NCI-H187 (cell line): ENCODE data around the gene NTRK1.

Experiments
- DNase-seq, 2 experiments: peaks; one replicate each; lab custom pipeline; 2025; lab: John Stamatoyannopoulos, UW

The NTRK1 gene

DNA sequence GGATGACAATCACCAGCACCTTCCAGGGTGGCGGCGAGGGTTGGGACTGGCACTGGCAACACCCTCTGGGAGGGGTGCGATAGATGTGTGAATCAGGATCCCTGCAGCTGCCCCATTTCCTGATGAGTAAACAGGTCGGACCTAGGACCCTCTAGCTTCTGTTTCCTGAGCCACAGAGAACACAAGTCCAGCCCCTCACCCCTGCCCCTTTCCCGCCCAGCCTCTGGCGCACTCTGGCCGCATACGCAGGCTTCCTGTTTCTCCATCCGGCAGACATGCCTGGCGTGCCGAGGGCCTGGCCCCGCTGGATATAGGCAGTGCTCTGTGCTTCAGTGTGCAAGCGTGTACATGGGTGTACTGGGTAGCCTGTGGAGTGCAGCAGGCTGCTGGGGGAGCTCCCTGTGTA is 37.5 kb downstream of the NTRK1 start:
- DNase-seq: no peak

DNA sequence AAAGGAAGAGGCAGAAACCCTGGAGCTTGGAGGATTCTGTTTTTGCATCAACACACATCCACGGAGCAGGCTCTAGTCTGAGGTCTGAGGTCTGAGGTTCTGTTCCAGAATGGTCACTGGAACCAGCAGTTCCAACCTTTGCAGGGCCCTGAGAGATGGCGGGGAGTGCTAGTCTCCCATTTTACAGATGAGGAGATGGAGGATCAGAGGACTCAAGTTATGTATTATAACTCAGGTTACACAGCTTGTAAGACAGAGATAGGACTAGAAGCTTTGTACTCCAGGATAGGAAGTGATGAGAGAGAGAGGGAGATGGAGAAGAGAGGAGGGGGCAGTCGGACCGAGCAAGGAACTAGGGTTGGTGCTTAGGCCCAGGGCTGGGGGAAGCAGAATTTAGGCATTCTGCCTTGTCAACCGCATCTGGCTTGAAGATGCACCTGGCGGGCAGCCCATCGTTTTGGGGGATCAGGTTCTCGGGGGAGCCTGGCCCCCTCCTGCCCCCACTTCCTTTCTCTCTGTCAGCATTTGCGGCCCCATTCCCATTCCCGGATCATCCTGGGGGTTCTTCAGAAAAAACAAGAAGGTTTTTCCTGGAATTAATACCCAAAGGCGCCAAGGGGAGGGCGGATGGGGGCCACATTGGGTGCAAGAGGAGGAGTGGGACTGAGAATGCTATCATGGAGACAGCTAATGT is 38.5 kb downstream of the NTRK1 start:
- no peak for DNase-seq

- no peak for DNase-seq
These were observed 39.5 kb downstream of the NTRK1 start for GRCh38 chr1:156899956-156900718.

GRCh38 chr1:156900896-156901589 is 40.4 kb downstream of the NTRK1 start:
- no peak for DNase-seq

DNA sequence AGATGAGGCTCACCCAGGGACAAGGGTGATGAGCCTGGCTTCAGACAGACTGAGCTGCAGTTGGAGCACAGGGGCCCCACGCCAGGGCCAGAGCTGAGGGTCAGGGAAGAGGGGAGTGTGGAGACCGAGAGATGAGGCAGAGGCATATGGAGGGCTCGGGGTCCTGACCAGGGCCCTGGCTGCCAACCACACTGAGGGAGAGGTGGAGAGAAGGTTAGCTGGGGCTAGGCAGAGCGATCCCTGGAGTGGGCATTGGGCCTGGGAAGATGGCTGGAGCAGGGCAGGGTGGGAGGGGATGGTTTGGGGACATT is 40.9 kb downstream of the NTRK1 start:
- DNase-seq: no peak

- no peak for DNase-seq
These were observed 41.6 kb downstream of the NTRK1 start for GRCh38 chr1:156901966-156902915.

GRCh38 chr1:156903328-156904091 is 42.8 kb downstream of the NTRK1 start:
- DNase-seq: no peak

GRCh38 chr1:156904187-156904959 is 43.7 kb downstream of the NTRK1 start:
- DNase-seq: no peak

DNA sequence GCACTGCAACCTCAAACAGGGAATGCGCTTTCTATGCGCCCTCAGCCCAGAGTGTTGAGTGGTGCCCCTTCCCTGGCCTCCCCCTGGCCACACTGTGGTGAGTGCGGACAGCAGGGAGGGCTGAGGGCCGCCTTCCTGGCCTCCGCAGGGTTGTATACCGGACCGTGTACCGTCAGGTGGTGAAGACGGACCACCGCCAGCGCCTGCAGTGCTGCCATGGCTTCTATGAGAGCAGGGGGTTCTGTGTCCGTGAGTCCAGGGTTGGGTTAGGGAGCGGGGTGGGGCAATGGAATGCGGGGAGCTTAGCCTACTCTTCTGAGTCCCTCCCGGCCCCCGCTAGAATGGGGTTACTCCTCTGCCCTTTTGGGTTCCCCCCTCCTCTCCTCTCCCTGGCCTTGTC is 44.5 kb downstream of the NTRK1 start:
- no peak for DNase-seq

GRCh38 chr1:156905651-156906050 is 45.0 kb downstream of the NTRK1 start:
- DNase-seq: no peak

- DNase-seq: no peak
These were observed 45.7 kb downstream of the NTRK1 start for GRCh38 chr1:156906206-156906906.

DNA sequence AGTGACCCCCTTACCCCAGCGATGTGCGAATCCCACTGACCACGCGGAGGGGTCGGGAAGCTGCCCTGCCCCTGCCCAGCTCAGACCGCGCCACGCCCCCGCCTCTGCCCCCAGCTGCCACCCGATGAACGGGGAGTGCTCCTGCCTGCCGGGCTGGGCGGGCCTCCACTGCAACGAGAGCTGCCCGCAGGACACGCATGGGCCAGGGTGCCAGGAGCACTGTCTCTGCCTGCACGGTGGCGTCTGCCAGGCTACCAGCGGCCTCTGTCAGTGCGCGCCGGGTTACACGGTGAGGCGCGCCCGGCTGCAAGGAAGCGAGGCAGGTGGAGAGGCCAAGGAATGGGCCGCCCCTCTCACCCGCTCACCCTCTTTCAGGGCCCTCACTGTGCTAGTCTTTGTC is 47.9 kb downstream of the NTRK1 start:
- no peak for DNase-seq

- DNase-seq: no peak
These were observed 48.3 kb downstream of the NTRK1 start for GRCh38 chr1:156908955-156909354.

GRCh38 chr1:156909671-156910070 is 49.0 kb downstream of the NTRK1 start:
- no peak for DNase-seq

DNA sequence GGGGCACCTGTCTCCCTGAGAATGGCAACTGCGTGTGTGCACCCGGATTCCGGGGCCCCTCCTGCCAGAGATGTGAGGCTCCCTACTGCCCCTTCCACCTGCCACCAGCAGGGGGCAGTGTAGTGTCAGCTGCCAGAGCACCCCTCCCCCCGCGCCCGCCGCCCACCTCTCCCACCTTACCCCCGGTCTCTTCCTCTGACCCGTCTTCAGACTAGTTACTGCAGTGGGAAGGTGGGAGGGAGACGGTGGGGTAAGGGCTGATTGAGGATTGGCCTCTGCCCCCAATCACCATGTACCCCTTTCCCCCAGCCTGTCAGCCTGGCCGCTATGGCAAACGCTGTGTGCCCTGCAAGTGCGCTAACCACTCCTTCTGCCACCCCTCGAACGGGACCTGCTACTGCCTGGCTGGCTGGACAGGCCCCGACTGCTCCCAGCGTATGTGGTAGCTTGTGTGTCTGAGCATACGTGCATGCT is 49.7 kb downstream of the NTRK1 start:
- DNase-seq: peak; percentile 39 to 55

GRCh38 chr1:156911577-156912298 is 51.1 kb downstream of the NTRK1 start:
- peak in 1 of 2 experiments; percentile 24 for DNase-seq

DNA sequence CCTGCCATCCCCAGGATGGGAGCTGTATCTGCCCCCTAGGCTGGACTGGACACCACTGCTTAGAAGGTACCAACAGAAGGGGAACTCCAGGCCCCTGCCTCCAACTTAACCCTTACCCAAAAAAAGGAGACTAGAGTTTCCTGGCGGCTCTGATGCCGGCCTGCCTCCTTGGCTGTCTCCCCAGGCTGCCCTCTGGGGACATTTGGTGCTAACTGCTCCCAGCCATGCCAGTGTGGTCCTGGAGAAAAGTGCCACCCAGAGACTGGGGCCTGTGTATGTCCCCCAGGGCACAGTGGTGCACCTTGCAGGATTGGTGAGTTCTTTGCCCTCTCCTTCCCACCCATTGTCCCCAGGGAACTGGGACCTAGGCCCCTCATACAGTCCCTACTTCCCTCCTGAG is 51.6 kb downstream of the NTRK1 start:
- no peak for DNase-seq

GRCh38 chr1:156912861-156913808 is 52.5 kb downstream of the NTRK1 start:
- DNase-seq: no peak
